GM12891 (cell line): Measurements from ENCODE around the gene USP4.

ENCODE experiments used
- PAX5 ChIP-seq: IDR thresholded peaks from 2 replicates; pipeline ENCODE4 v1.6.1; 2011; ENCODE audit warnings: low read length, moderate library complexity, mild to moderate bottlenecking; ENCODE audit not compliant: insufficient read depth, severe bottlenecking
- POLR2A ChIP-seq: IDR thresholded peaks from 2 replicates; pipeline ENCODE4 v1.6.1; 2011; ENCODE audit warnings: low read depth, low read length, control low read depth
- POLR2AphosphoS5 ChIP-seq: IDR thresholded peaks from 2 replicates; pipeline ENCODE4 v1.6.1; 2011; ENCODE audit warnings: low read depth, low read length, control low read depth
- TAF1 ChIP-seq: IDR thresholded peaks from 2 replicates; pipeline ENCODE4 v1.6.1; 2011; ENCODE audit warnings: low read depth, low read length, control low read depth

DNA sequence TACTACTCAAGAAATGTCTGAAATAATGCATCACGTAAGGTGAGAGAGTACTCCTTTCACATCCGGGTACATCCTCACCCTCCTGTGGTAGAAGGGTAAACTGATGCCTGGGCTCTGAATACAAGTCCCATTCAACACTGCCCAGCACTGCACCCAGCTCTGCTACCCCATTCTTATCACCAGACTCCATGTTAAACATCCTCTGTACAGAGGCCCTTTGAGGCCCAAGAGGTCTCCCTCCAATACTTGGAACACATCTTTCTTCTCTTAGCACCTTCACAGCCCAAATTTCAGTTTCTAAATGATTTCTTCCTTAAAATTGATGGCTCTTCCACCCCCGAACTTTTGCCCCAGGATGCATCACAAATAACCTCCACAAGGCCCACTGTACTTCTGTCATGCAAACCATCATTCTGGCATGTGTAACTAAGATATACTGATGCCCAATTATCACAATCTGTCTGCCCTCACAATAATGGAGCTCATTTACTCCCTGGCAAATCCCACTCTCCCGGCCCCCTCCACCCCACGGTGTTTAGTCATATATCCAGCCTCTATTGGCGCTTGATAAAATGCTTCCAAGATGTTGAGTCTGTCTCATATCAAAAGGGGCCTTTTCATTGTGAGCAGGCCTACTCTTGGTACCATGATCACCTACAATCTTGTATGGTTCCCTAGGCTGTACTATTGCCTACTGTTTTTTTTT lies 30.9 kb upstream of the USP4 start:
- no peak for TF ChIP-seq POLR2A
- TF ChIP-seq TAF1: no peak
- TF ChIP-seq POLR2AphosphoS5: no peak
- no peak for TF ChIP-seq PAX5
